Medulla oblongata (tissue), 1 donor: ENCODE measurements around the gene C16orf54.
"Not testable (repeated sequence)": the region's sequence is repeated elsewhere in the genome, so short reads cannot be mapped to it uniquely, and the experiment has no call there.

ENCODE experiments used
- DNase-seq: peaks from one replicate; pipeline ENCODE4 v3.0.0-alpha.2; 2015; ENCODE audit errors: extremely low spot score

C16orf54 gene

GRCh38 chr16:29739927-29740629 is 5.7 kb downstream of the C16orf54 start:
- DNase-seq: not testable (repeated sequence)

- no peak for DNase-seq
Measured at GRCh38 chr16:29738514-29738913, 7.3 kb downstream of the C16orf54 start.

GRCh38 chr16:29737713-29738112 is 8.1 kb downstream of the C16orf54 start:
- DNase-seq: no peak

GRCh38 chr16:29736764-29737163 is 9.0 kb downstream of the C16orf54 start:
- no peak for DNase-seq

- DNase-seq: no peak
Measured at GRCh38 chr16:29736112-29736511, 9.7 kb downstream of the C16orf54 start.

- no peak for DNase-seq
Measured at GRCh38 chr16:29734786-29735185, 11.0 kb downstream of the C16orf54 start.

- DNase-seq: not testable (repeated sequence)
Measured at GRCh38 chr16:29731768-29732601, 13.8 kb downstream of the C16orf54 start.

- no peak for DNase-seq
Measured at GRCh38 chr16:29730649-29731048, 15.1 kb downstream of the C16orf54 start.

GRCh38 chr16:29729116-29729521 is 16.7 kb downstream of the C16orf54 start:
- peak; percentile 41 for DNase-seq

GRCh38 chr16:29727452-29727851 is 18.3 kb downstream of the C16orf54 start:
- no peak for DNase-seq

GRCh38 chr16:29726845-29727377 is 18.9 kb downstream of the C16orf54 start:
- DNase-seq: no peak

GRCh38 chr16:29721167-29721879 is 24.5 kb downstream of the C16orf54 start:
- peak; percentile 84 for DNase-seq

GRCh38 chr16:29720703-29721102 is 25.1 kb downstream of the C16orf54 start:
- DNase-seq: no peak

- DNase-seq: no peak
Measured at GRCh38 chr16:29719063-29719462, 26.7 kb downstream of the C16orf54 start.

- DNase-seq: no peak
Measured at GRCh38 chr16:29717113-29717512, 28.7 kb downstream of the C16orf54 start.

GRCh38 chr16:29714972-29715371 is 30.8 kb downstream of the C16orf54 start:
- no peak for DNase-seq

- DNase-seq: no peak
Measured at GRCh38 chr16:29714396-29714795, 31.4 kb downstream of the C16orf54 start.

GRCh38 chr16:29712809-29713208 is 33.0 kb downstream of the C16orf54 start:
- DNase-seq: no peak

GRCh38 chr16:29710227-29711219 is 35.3 kb downstream of the C16orf54 start:
- peak; percentile 87 for DNase-seq

GRCh38 chr16:29709657-29710056 is 36.1 kb downstream of the C16orf54 start:
- not testable (repeated sequence) for DNase-seq
